HG03442 (cell line): ENCODE results near the gene GOLGA7B.

Source experiments
- ATAC-seq: cut with Tn5 transposase; IDR thresholded peaks from one replicate; pipeline ENCODE4 v1.9.1; 2021; ENCODE audit warnings: mild to moderate bottlenecking, moderate library complexity; ENCODE audit not compliant: unreplicated experiment

The GOLGA7B gene

DNA sequence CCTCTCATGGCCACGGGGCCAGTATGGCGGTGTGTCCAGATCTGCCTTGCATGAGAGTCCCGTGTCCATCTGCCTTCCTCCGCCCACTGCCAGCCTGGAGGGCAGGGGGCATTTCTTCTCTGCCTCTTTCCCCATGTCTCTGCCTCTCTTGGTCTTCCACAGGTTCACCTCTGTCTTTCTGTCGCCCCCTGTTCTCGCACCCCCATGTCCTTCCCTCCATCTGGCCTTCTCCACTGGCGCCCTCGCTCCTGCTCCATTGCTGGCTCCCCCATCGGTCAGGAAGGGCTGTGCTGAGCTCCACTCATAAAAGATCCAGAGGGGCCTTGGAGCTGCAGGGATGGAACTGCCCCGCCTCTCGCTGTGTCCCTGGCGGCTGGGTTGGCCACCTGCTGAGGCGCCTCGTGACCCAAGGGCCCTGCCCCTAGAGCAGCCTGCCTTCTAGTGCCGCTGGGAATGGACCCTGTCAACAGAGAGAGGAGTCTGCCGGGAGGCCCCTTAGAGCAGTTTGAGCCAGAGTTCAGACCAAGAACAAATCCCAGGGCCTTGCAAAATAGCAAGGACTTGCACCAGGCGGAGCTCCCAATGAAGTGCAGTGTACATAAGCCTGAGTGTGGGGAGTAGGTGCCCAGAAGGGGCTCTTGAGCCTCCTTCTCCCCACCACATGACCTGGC is 42.0 kb downstream of the GOLGA7B start:
- ATAC-seq, result no peak

- no peak for ATAC-seq
Observed at GRCh38 chr10:97892506-97892905, 42.9 kb downstream of the GOLGA7B start.

DNA sequence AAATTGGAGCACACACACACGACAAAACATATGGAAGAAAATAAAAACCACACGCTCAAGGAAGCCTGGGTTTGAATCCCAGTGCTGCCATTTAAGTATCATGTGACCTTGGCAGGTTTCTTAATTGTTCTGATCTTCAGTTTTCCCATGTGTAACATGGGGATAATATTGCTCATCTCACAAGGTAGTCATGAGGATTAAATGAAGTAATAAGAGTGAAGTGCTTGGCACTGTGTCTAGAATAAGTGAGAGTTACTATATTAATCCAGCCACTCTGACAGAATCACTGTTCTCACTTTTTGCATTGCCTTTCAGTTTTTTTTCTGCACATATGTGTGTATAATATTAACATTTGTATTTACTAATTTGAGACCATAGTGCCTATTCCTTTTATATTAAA is 43.3 kb downstream of the GOLGA7B start:
- ATAC-seq, result no peak

- no peak for ATAC-seq
Observed at GRCh38 chr10:97894092-97894491, 44.4 kb downstream of the GOLGA7B start.

GRCh38 chr10:97895084-97895483 is 45.4 kb downstream of the GOLGA7B start:
- no peak for ATAC-seq

- ATAC-seq, result no peak
Observed at GRCh38 chr10:97895915-97896314, 46.3 kb downstream of the GOLGA7B start.

DNA sequence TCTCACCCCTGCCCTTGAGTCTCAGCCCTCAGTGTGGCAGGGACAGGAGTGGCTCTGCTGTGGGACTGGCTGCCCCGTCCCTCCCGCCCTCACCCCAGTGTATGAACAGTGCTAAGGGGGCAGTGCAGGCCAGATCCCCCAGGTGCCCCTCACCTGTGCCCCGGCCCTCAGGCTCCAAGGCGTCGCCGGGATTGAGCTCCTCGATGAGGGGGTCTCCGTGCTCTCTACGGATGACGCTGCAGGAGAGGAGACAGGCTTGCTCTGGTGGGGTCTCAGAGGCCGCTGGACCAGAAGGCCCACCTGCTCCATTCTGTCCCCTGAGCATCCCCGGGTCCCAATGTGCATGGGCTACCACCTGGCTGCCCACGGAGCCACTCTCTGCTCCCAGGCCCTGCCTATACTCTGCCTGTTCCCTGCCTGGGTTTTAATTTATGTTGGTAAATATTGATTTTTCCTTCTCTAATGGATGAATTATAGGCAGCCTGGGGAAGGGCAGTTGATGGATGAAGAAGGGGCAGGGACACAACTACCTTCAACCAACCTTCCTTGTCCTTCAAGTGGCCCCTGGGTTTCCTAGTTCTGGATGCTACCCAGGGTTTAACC is 47.2 kb downstream of the GOLGA7B start:
- no peak for ATAC-seq

DNA sequence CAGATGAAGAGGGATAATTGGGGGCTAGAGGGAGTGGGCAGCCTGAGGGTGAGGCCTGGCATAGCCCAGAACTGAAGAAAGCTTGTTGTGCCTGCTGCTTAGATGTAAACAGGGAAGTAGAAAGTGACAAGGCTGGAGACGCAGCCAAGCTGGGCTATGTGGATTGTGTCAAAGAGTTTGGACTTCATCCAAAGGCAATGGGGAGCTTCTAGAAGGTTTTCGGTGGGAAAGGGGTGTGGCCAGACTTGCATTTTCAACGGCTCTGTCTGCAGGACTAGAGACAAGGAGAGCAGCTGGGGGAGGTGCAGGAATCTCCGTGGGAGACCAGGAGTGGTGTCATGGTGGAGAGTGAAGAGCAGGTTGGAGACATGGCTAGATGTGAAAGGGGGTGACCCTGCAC is 48.8 kb downstream of the GOLGA7B start:
- no peak for ATAC-seq

DNA sequence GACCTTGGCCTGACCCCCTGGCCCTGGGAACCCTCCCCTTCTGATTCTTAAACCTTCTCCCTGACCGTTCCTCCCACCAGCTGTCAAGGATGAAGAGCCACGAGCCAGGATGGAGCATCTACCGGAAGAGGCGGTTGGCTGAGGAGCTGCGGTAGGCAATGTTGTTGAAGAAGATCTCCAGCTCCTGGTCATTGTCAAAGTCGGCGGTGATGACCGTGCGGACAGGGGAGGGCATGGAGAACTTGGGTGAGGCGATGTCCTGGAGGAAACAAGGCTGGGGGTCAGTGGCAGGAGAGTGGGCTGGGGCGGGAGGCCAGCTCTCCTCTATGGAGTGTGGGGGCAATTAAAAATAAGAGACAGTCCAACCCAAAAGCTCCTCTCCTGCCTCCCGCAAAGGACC is 51.7 kb downstream of the GOLGA7B start:
- no peak for ATAC-seq

GRCh38 chr10:97903128-97904017 is 53.7 kb downstream of the GOLGA7B start:
- ATAC-seq, result no peak

DNA sequence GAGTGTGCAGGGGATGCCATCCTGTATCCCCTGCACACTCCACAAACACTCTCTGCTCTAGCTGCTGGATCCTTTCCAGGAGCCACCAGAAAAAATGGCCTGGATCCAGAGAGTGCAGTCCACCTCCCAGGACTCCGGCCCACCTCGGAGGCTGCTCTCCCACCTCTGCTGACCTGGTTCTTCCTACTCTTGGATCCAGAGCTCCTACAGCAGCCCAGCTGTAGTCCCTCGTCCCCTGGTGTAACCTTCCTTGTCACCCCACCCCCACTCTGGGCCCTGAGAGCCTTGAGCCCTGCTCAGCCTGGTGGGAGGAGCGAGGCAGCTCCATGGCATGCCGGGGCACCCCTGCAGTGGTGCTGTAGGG is 54.4 kb downstream of the GOLGA7B start:
- ATAC-seq, result no peak

DNA sequence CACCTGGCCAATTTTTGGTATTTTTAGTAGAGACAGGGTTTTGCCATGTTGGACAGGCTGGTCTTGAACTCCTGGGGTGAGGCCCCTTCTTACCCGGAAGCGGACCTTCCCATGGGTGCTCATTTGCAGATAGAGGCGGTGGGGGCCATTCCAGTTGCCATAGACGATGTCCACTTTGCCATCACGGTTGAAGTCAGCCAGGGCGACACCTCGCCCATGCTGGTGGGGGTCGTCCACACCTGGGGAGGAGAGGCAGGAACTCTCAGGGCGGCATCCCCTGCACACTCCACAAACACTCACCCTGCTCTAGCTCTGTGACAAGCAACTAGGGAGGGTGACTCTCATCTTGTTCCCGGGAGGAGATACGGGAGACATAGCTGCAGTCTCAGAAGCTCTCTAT is 54.9 kb downstream of the GOLGA7B start:
- ATAC-seq, result no peak

- ATAC-seq, result no peak
Observed at GRCh38 chr10:97905276-97905675, 55.6 kb downstream of the GOLGA7B start.

DNA sequence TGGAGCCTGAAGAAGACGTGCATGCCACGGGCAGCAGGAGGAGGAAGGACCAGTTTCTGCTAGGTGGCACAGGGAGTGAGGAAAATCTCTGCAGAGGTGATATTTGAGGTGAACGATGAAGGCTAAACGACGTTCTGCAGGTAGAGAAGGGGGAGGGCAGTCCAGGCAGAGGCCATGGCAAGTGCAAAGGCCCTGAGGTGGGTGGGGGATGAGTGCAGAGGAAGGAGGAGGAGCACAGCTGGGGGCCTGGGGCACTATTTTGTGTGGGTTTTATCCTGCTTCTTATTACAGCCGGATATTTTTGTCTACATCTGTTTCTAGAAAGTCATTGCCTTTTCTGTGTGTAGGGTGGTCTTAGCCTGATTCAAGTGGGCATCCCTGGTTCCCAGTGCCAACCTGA is 57.6 kb downstream of the GOLGA7B start:
- ATAC-seq, result no peak

DNA sequence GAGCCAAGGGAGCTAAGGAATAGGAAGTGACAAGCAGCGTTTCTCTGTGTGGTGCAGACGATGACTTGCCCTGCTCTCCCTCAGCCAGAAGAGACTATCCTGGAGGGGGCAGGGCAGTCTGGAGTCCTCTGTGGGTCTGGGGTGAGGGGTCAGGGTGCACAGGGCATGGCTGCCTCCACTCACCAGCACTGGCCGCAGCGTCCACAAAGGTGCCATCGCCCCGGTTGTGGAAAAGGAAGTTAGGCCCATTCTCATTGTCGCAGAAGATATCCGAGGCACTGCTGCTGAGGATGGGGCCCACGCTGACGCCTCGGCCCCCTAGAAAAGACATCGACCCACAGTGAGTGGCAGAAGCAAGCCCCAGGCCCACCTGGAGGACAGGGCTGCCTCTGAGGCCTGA is 58.2 kb downstream of the GOLGA7B start:
- no peak for ATAC-seq

DNA sequence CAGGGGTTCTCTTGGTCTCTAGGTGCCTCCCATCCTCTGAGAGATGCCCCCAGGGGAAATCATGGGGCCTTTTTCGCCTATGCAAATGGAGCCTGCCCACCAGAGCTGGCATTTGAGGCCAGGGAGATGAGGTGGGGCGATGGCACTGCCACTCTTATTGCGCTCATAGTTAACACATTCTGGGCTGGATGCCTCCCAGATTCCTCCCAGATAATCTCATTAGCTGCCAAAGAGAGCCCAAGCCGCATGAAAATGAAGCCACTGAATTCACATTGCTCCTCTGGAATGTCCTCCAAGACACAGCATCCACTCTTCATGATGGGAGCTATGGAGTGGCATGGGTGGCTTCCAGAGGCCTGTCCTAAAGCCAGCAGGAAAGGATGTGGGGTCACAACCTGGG is 61.0 kb downstream of the GOLGA7B start:
- no peak for ATAC-seq

GRCh38 chr10:97911217-97911616 is 61.6 kb downstream of the GOLGA7B start:
- ATAC-seq, result no peak

GRCh38 chr10:97913193-97913592 is 63.5 kb downstream of the GOLGA7B start:
- no peak for ATAC-seq

GRCh38 chr10:97913614-97914013 is 64.0 kb downstream of the GOLGA7B start:
- no peak for ATAC-seq

- ATAC-seq, result no peak
Observed at GRCh38 chr10:97914171-97914836, 64.7 kb downstream of the GOLGA7B start.

DNA sequence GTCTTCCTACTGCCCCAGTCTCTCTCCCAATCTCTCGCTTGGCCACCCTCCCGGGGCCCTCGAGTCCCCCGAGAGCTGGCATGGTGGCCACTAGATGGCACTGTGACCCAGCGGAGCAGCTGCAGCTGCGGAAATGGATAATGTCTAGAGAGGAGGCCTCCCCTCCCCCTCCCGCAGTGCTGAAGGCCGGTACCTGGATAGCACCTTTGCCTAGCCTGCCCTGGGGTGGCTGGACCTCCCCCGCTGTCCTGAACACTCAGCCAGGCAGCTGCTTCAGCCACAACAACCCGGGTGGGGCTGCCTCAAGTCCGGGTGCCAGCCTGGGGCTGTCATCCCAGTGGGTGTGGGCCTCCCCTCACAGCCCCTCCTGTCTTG is 65.2 kb downstream of the GOLGA7B start:
- ATAC-seq, result peak; percentile 72
